Measurements from ENCODE around the gene CHN2.

DNA sequence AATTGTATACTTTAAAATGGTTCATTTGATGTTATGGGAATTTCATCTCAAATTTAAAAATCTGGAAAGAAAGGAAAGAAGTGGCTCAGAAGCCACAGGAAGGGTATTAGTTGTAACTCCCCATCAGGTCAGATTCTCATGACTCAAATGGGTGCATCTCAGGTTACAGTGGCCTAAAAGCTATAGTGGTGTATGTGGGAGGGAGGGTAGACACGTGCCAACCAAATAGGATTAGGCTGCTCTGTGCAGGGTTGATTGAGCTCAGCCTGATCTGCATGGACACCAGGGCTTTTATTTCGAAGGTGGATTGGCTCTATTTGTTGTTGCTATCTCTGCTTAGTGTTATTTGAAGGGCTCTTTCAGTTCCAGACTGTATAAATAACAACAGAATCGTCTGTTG is 247.6 kb downstream of the CHN2 start:
- TF ChIP-seq, protein P1, sequence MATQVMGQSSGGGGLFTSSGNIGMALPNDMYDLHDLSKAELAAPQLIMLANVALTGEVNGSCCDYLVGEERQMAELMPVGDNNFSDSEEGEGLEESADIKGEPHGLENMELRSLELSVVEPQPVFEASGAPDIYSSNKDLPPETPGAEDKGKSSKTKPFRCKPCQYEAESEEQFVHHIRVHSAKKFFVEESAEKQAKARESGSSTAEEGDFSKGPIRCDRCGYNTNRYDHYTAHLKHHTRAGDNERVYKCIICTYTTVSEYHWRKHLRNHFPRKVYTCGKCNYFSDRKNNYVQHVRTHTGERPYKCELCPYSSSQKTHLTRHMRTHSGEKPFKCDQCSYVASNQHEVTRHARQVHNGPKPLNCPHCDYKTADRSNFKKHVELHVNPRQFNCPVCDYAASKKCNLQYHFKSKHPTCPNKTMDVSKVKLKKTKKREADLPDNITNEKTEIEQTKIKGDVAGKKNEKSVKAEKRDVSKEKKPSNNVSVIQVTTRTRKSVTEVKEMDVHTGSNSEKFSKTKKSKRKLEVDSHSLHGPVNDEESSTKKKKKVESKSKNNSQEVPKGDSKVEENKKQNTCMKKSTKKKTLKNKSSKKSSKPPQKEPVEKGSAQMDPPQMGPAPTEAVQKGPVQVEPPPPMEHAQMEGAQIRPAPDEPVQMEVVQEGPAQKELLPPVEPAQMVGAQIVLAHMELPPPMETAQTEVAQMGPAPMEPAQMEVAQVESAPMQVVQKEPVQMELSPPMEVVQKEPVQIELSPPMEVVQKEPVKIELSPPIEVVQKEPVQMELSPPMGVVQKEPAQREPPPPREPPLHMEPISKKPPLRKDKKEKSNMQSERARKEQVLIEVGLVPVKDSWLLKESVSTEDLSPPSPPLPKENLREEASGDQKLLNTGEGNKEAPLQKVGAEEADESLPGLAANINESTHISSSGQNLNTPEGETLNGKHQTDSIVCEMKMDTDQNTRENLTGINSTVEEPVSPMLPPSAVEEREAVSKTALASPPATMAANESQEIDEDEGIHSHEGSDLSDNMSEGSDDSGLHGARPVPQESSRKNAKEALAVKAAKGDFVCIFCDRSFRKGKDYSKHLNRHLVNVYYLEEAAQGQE (IDR thresholded peaks at IDR 0.05; ENCODE audit: insufficient read depth in 1 of 2, low read depth in 2 of 2, low read length in 1 of 2), result no peak
- no peak for TF ChIP-seq SIN3A (IDR thresholded peaks at IDR 0.05; ENCODE audit: borderline replicate concordance, insufficient read depth, low read depth, low read length)
- TF ChIP-seq, protein P2, sequence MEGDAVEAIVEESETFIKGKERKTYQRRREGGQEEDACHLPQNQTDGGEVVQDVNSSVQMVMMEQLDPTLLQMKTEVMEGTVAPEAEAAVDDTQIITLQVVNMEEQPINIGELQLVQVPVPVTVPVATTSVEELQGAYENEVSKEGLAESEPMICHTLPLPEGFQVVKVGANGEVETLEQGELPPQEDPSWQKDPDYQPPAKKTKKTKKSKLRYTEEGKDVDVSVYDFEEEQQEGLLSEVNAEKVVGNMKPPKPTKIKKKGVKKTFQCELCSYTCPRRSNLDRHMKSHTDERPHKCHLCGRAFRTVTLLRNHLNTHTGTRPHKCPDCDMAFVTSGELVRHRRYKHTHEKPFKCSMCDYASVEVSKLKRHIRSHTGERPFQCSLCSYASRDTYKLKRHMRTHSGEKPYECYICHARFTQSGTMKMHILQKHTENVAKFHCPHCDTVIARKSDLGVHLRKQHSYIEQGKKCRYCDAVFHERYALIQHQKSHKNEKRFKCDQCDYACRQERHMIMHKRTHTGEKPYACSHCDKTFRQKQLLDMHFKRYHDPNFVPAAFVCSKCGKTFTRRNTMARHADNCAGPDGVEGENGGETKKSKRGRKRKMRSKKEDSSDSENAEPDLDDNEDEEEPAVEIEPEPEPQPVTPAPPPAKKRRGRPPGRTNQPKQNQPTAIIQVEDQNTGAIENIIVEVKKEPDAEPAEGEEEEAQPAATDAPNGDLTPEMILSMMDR (IDR thresholded peaks at IDR 0.05), result no peak

Measured in Panc1 (cell line).